WTC11 (cell line): ENCODE measurements around the gene PDE4B. TPM values are rescaled to one million over a fixed set of nuclear protein-coding genes. Genes with fewer than 3 reads are reported as not detected.

Experiments used
- ATAC-seq: fragments of 200-7000 bp; cut with Tn5 transposase; 2 replicates; pipeline ENCODE4 v1.10.0; 2021; ENCODE audit warnings: mild to moderate bottlenecking, moderate library complexity
- CTCF ChIA-PET: fragments of 300-600 bp; sonication (Branson Sonifier 250); formaldehyde crosslinking; loops from one replicate; lab custom pipeline; 2021; ENCODE audit warnings: antibody characterized with exemption; lab: Charles Lee
- POLR2A ChIA-PET: fragments of 350-600 bp; sonication (Branson Sonifier 250); formaldehyde crosslinking; loops from one replicate; lab custom pipeline; 2021; ENCODE audit warnings: antibody characterized with exemption; lab: Charles Lee
- DNase-seq: peaks from one replicate; pipeline ENCODE4 v3.0.0; 2021; ENCODE audit warnings: low spot score
- H3K27ac Mint-ChIP-seq: 2 replicates; pipeline ENCODE4 v1.8.0; 2021; ENCODE audit warnings: mixed read lengths
- H3K27me3 Mint-ChIP-seq: 2 replicates; pipeline ENCODE4 v1.8.0; 2021; ENCODE audit warnings: low read depth, mild to moderate bottlenecking, moderate library complexity, mixed read lengths
- H3K36me3 Mint-ChIP-seq: 2 replicates; pipeline ENCODE4 v1.8.0; 2021; ENCODE audit warnings: mixed read lengths
- H3K4me1 Mint-ChIP-seq: 2 replicates; pipeline ENCODE4 v1.8.0; 2022; ENCODE audit warnings: mixed read lengths
- H3K4me3 Mint-ChIP-seq: 2 replicates; pipeline ENCODE4 v1.8.0; 2021; ENCODE audit warnings: mild to moderate bottlenecking, moderate library complexity, mixed read lengths
- H3K9me3 Mint-ChIP-seq: 2 replicates; pipeline ENCODE4 v1.8.0; 2021; ENCODE audit warnings: mixed read lengths
- CREM ChIP-seq: sonication (generic); formaldehyde crosslinking; IDR thresholded peaks from 2 replicates; pipeline ENCODE4 v1.8.1; 2022; ENCODE audit warnings: mild to moderate bottlenecking, missing genetic modification reagents, moderate library complexity
- GTF2I ChIP-seq: fragments of 250-450 bp; sonication (Bioruptor Pico); conservative IDR thresholded peaks from 2 replicates; pipeline ENCODE4 v1.4.0; 2021; ENCODE audit warnings: mild to moderate bottlenecking
- JAZF1 ChIP-seq: fragments of 250-450 bp; sonication (Bioruptor Pico); IDR thresholded peaks from 2 replicates; pipeline ENCODE4 v1.9.0; 2021; ENCODE audit warnings: moderate library complexity, mild to moderate bottlenecking, inconsistent platforms
- MYBL2 ChIP-seq: sonication (generic); formaldehyde crosslinking; IDR thresholded peaks from 2 replicates; pipeline ENCODE4 v1.8.1; 2023; ENCODE audit warnings: mild to moderate bottlenecking, moderate library complexity, missing genetic modification reagents
- NR2C2 ChIP-seq: sonication (generic); formaldehyde crosslinking; IDR thresholded peaks from 2 replicates; pipeline ENCODE4 v1.8.0; 2022; ENCODE audit warnings: mild to moderate bottlenecking, missing genetic modification reagents
- RORB ChIP-seq: fragments of 250-450 bp; sonication (Bioruptor Pico); IDR thresholded peaks from 2 replicates; pipeline ENCODE4 v1.9.0; 2021; ENCODE audit warnings: mild to moderate bottlenecking
- SOX15 ChIP-seq: fragments of 250-450 bp; sonication (Bioruptor Pico); IDR thresholded peaks from 2 replicates; pipeline ENCODE4 v1.9.0; 2021; ENCODE audit warnings: mild to moderate bottlenecking
- SP1 ChIP-seq: sonication (generic); formaldehyde crosslinking; conservative IDR thresholded peaks from 2 replicates; pipeline ENCODE4 v1.8.1; 2022; ENCODE audit warnings: missing genetic modification reagents
- TP53 ChIP-seq: sonication (generic); formaldehyde crosslinking; IDR thresholded peaks from 2 replicates; pipeline ENCODE4 v1.8.1; 2023; ENCODE audit warnings: mild to moderate bottlenecking, missing genetic modification reagents
- ZNF232 ChIP-seq: sonication (generic); formaldehyde crosslinking; IDR thresholded peaks from 2 replicates; pipeline ENCODE4 v1.8.0; 2022; ENCODE audit warnings: mild to moderate bottlenecking, missing genetic modification reagents
- ZNF263 ChIP-seq: sonication (generic); formaldehyde crosslinking; IDR thresholded peaks from 2 replicates; pipeline ENCODE4 v1.8.1; 2022; ENCODE audit warnings: low read depth, mild to moderate bottlenecking, moderate library complexity, missing genetic modification reagents
- total RNA-seq: library from RNA; stranded (reverse); gene quantifications from 3 replicates; pipeline ENCODE4 v1.2.3, GENCODE V29; 2021
- TF ChIP-seq, protein P1 (sequence below): sonication (generic); formaldehyde crosslinking; IDR thresholded peaks from 2 replicates; pipeline ENCODE4 v1.8.1; 2023; ENCODE audit warnings: mild to moderate bottlenecking, missing genetic modification reagents, moderate library complexity
- TF ChIP-seq, protein P2 (sequence below): sonication (generic); formaldehyde crosslinking; IDR thresholded peaks from 2 replicates; pipeline ENCODE4 v1.8.1; 2023; ENCODE audit warnings: mild to moderate bottlenecking, missing genetic modification reagents, moderate library complexity
- TF ChIP-seq, protein P3 (sequence below): fragments of 250-450 bp; sonication (Bioruptor Pico); IDR thresholded peaks from 2 replicates; pipeline ENCODE4 v2.1.2; 2022; ENCODE audit warnings: mild to moderate bottlenecking, moderate library complexity
- TF ChIP-seq, protein P4 (sequence below): sonication (generic); formaldehyde crosslinking; IDR thresholded peaks from 2 replicates; pipeline ENCODE4 v1.8.1; 2022; ENCODE audit warnings: low read depth, missing genetic modification reagents, borderline replicate concordance
- TF ChIP-seq, protein P5 (sequence below): sonication (generic); formaldehyde crosslinking; IDR thresholded peaks from 2 replicates; pipeline ENCODE4 v1.8.1; 2023; ENCODE audit warnings: mild to moderate bottlenecking, missing genetic modification reagents
- TF ChIP-seq, protein P6 (sequence below): sonication (generic); formaldehyde crosslinking; IDR thresholded peaks from 2 replicates; pipeline ENCODE4 v1.8.1; 2022; ENCODE audit warnings: mild to moderate bottlenecking, missing genetic modification reagents, moderate library complexity, borderline replicate concordance
- TF ChIP-seq, protein P7 (sequence below): sonication (generic); formaldehyde crosslinking; IDR thresholded peaks from 2 replicates; pipeline ENCODE4 v1.8.1; 2022; ENCODE audit warnings: low read depth, mild to moderate bottlenecking, moderate library complexity, missing genetic modification reagents, borderline replicate concordance

PDE4B gene
- total RNA-seq, 1 experiment from 2014 or later: 8.0 TPM

DNA sequence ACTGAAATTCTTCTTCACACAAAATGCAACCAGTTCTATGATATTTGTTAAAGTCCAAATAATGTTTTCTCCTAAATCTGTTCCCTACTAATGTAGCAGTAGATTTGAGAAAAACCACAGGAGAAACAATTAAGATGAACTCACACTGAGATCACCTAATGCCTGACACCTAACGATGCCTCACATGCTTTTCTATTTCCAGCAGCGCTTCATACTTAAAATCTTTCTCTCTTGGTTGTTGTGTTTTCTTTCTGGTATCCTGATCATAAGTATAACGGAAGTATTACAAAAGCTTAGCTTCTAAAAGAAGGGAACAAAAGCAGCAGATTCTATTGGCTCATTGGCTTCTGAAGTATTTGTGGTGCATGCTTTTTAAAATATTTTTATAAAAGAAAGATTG lies 474.1 kb downstream of the PDE4B start (continued):
- TF ChIP-seq NR2C2: no peak
- TF ChIP-seq, protein P1, sequence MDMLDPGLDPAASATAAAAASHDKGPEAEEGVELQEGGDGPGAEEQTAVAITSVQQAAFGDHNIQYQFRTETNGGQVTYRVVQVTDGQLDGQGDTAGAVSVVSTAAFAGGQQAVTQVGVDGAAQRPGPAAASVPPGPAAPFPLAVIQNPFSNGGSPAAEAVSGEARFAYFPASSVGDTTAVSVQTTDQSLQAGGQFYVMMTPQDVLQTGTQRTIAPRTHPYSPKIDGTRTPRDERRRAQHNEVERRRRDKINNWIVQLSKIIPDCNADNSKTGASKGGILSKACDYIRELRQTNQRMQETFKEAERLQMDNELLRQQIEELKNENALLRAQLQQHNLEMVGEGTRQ: no peak
- TF ChIP-seq, protein P2, sequence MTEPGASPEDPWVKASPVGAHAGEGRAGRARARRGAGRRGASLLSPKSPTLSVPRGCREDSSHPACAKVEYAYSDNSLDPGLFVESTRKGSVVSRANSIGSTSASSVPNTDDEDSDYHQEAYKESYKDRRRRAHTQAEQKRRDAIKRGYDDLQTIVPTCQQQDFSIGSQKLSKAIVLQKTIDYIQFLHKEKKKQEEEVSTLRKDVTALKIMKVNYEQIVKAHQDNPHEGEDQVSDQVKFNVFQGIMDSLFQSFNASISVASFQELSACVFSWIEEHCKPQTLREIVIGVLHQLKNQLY: no peak
- TF ChIP-seq TP53 (CRISPR knock-in tag): no peak
- TF ChIP-seq, protein P3, sequence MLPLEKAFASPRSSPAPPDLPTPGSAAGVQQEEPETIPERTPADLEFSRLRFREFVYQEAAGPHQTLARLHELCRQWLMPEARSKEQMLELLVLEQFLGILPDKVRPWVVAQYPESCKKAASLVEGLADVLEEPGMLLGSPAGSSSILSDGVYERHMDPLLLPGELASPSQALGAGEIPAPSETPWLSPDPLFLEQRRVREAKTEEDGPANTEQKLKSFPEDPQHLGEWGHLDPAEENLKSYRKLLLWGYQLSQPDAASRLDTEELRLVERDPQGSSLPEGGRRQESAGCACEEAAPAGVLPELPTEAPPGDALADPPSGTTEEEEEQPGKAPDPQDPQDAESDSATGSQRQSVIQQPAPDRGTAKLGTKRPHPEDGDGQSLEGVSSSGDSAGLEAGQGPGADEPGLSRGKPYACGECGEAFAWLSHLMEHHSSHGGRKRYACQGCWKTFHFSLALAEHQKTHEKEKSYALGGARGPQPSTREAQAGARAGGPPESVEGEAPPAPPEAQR (CRISPR knock-in tag): no peak
- TF ChIP-seq SOX15 (CRISPR knock-in tag): no peak
- no peak for TF ChIP-seq RORB (CRISPR knock-in tag)
- no peak for TF ChIP-seq MYBL2 (CRISPR knock-in tag)
- TF ChIP-seq, all 79 proteins: peak for 0

DNA sequence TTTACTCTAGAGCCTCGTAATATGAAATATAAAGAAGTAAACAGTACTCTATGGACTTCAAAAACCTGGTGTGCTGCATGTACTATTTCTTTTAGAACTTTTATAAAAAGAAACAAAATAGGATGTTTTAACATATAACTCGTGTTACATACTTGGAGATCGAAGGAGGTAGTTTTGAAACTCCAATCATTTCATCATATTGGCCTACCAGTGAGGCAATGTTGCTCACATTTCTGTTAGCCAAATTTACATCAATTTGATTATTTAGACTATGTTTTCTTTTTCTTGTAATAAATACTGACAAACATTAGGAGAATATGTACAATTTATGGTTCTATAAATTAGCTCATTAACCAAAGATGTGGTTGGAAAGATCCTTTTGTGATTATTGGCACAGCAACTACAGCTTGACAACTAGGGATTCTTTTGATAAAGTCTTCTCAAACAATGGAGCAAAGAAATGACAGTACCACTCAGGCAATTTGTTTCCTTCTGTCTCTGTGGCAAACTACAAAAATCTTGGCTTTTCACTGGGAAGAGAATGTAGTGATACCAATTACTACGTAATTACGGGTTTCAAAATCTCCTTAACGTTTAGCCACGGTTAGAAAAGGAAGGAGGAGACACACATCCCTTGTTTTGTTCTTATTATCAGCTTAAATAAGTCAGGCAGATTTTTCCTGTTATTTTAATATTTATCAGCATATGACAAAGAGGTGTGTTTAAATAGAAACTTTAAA lies 474.7 kb downstream of the PDE4B start:
- ChIA-PET CTCF (interaction anchor here (1.4 kb wide), 1 partner anchor 25 kb away, joined by 3 read pairs; no protein-coding TSS in a partner anchor), POLR2A (no interaction called here)
- ATAC-seq (no peak), DNase-seq (no peak)
- TF ChIP-seq, protein P4, sequence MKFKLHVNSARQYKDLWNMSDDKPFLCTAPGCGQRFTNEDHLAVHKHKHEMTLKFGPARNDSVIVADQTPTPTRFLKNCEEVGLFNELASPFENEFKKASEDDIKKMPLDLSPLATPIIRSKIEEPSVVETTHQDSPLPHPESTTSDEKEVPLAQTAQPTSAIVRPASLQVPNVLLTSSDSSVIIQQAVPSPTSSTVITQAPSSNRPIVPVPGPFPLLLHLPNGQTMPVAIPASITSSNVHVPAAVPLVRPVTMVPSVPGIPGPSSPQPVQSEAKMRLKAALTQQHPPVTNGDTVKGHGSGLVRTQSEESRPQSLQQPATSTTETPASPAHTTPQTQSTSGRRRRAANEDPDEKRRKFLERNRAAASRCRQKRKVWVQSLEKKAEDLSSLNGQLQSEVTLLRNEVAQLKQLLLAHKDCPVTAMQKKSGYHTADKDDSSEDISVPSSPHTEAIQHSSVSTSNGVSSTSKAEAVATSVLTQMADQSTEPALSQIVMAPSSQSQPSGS (CRISPR knock-in tag): no peak
- TF ChIP-seq, protein P5, sequence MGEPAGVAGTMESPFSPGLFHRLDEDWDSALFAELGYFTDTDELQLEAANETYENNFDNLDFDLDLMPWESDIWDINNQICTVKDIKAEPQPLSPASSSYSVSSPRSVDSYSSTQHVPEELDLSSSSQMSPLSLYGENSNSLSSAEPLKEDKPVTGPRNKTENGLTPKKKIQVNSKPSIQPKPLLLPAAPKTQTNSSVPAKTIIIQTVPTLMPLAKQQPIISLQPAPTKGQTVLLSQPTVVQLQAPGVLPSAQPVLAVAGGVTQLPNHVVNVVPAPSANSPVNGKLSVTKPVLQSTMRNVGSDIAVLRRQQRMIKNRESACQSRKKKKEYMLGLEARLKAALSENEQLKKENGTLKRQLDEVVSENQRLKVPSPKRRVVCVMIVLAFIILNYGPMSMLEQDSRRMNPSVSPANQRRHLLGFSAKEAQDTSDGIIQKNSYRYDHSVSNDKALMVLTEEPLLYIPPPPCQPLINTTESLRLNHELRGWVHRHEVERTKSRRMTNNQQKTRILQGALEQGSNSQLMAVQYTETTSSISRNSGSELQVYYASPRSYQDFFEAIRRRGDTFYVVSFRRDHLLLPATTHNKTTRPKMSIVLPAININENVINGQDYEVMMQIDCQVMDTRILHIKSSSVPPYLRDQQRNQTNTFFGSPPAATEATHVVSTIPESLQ (CRISPR knock-in tag): no peak
- TF ChIP-seq ZNF232 (CRISPR knock-in tag): no peak
- TF ChIP-seq TP53 (CRISPR knock-in tag): no peak
- TF ChIP-seq JAZF1 (CRISPR knock-in tag): no peak
- no peak for TF ChIP-seq ZNF263
- no peak for TF ChIP-seq GTF2I (CRISPR knock-in tag)
- TF ChIP-seq, protein P6, sequence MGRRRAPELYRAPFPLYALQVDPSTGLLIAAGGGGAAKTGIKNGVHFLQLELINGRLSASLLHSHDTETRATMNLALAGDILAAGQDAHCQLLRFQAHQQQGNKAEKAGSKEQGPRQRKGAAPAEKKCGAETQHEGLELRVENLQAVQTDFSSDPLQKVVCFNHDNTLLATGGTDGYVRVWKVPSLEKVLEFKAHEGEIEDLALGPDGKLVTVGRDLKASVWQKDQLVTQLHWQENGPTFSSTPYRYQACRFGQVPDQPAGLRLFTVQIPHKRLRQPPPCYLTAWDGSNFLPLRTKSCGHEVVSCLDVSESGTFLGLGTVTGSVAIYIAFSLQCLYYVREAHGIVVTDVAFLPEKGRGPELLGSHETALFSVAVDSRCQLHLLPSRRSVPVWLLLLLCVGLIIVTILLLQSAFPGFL (CRISPR knock-in tag): no peak
- TF ChIP-seq, protein P7, sequence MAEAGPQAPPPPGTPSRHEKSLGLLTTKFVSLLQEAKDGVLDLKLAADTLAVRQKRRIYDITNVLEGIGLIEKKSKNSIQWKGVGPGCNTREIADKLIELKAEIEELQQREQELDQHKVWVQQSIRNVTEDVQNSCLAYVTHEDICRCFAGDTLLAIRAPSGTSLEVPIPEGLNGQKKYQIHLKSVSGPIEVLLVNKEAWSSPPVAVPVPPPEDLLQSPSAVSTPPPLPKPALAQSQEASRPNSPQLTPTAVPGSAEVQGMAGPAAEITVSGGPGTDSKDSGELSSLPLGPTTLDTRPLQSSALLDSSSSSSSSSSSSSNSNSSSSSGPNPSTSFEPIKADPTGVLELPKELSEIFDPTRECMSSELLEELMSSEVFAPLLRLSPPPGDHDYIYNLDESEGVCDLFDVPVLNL: no peak
- no peak for TF ChIP-seq CREM (CRISPR knock-in tag)
- TF ChIP-seq SP1 (CRISPR knock-in tag): no peak
- Mint-ChIP-seq H3K36me3 (no peaks in the 10 kb centered on the region), H3K4me3 (no peak overlapping the region), H3K27ac (no peak overlapping the region), H3K27me3 (no peaks in the 10 kb centered on the region), H3K4me1 (peaks cover 57% of the 10 kb centered on the region), H3K9me3 (no peaks in the 10 kb centered on the region)
